ENCODE data around the gene C4BPB.

Gene C4BPB

GRCh38 chr1:207060596-207060995 is 28.1 kb upstream of the C4BPB start:
- no peak for DNase-seq (ENCODE audit: low spot score)

GRCh38 chr1:207062058-207062457 is 26.6 kb upstream of the C4BPB start:
- DNase-seq (ENCODE audit: low spot score) = no peak

- DNase-seq (ENCODE audit: low spot score) = no peak
These were observed 25.6 kb upstream of the C4BPB start for GRCh38 chr1:207063014-207063413.

- no peak for DNase-seq (ENCODE audit: low spot score)
These were observed 24.1 kb upstream of the C4BPB start for GRCh38 chr1:207064561-207064960.

GRCh38 chr1:207067185-207067584 is 21.5 kb upstream of the C4BPB start:
- no peak for DNase-seq (ENCODE audit: low spot score)

GRCh38 chr1:207067665-207068064 is 21.0 kb upstream of the C4BPB start:
- no peak for DNase-seq (ENCODE audit: low spot score)

GRCh38 chr1:207069061-207069460 is 19.6 kb upstream of the C4BPB start:
- no peak for DNase-seq (ENCODE audit: low spot score)

GRCh38 chr1:207069858-207070506 is 18.7 kb upstream of the C4BPB start:
- no peak for DNase-seq (ENCODE audit: low spot score)

- DNase-seq (ENCODE audit: low spot score) = no peak
These were observed 17.8 kb upstream of the C4BPB start for GRCh38 chr1:207070811-207071210.

- DNase-seq (ENCODE audit: low spot score) = no peak
These were observed 17.2 kb upstream of the C4BPB start for GRCh38 chr1:207071426-207071825.

- DNase-seq (ENCODE audit: low spot score) = no peak
These were observed 16.4 kb upstream of the C4BPB start for GRCh38 chr1:207072233-207072632.

- DNase-seq (ENCODE audit: low spot score) = no peak
These were observed 14.5 kb upstream of the C4BPB start for GRCh38 chr1:207073906-207074820.

GRCh38 chr1:207076181-207076955 is 12.3 kb upstream of the C4BPB start:
- no peak for DNase-seq (ENCODE audit: low spot score)

GRCh38 chr1:207077012-207077411 is 11.6 kb upstream of the C4BPB start:
- no peak for DNase-seq (ENCODE audit: low spot score)

- peak; percentile 63 for DNase-seq (ENCODE audit: low spot score)
These were observed 10.9 kb upstream of the C4BPB start for GRCh38 chr1:207077470-207078377.

GRCh38 chr1:207078578-207079132 is 10.0 kb upstream of the C4BPB start:
- no peak for DNase-seq (ENCODE audit: low spot score)

- DNase-seq (ENCODE audit: low spot score) = no peak
These were observed 8.9 kb upstream of the C4BPB start for GRCh38 chr1:207079706-207080241.

- DNase-seq (ENCODE audit: low spot score) = no peak
These were observed 7.6 kb upstream of the C4BPB start for GRCh38 chr1:207081088-207081487.

- DNase-seq (ENCODE audit: low spot score) = no peak
These were observed 6.9 kb upstream of the C4BPB start for GRCh38 chr1:207081806-207082205.

GRCh38 chr1:207084232-207084631 is 4.4 kb upstream of the C4BPB start:
- no peak for DNase-seq (ENCODE audit: low spot score)

- peak; percentile 66 for DNase-seq (ENCODE audit: low spot score)
These were observed 3.9 kb upstream of the C4BPB start for GRCh38 chr1:207084701-207085180.

Measured in SW480 (cell line).